Uterus (tissue), 4 donors: ENCODE measurements around the gene FZD7. TPM values are rescaled to one million over a fixed set of nuclear protein-coding genes. Genes with fewer than 3 reads are reported as not detected.

Source experiments
- DNase-seq, 2 donors: peaks; one replicate each; pipeline ENCODE4 v3.0.0-alpha.2; 2019 to 2020
- H3K27ac ChIP-seq, 2 donors: fragments of 200-600 bp; sonication (generic); 1 replicate in 1 of 2; 2 replicates in 1 of 2; pipeline ENCODE4 v1.5.1; 2016 to 2018
- H3K27me3 ChIP-seq, 2 donors: fragments of 200-600 bp; sonication (generic); one replicate each; pipeline ENCODE4 v1.5.1; 2018 to 2019; ENCODE audit warnings: control low read depth in 1 of 2
- H3K36me3 ChIP-seq, 2 donors: fragments of 200-600 bp; sonication (generic); one replicate each; pipeline ENCODE4 v1.5.1; 2019; ENCODE audit warnings: control low read depth in 1 of 2
- H3K4me1 ChIP-seq, 2 donors: fragments of 200-600 bp; sonication (generic); one replicate each; pipeline ENCODE4 v1.5.1; 2018 to 2019; ENCODE audit warnings: control low read depth in 1 of 2
- H3K4me3 ChIP-seq, 2 donors: fragments of 200-600 bp; sonication (generic); 1 replicate in 1 of 2; 2 replicates in 1 of 2; pipeline ENCODE4 v1.5.1; 2018 to 2019; ENCODE audit warnings: mild to moderate bottlenecking in 1 of 2
- H3K9me3 ChIP-seq, 2 donors: fragments of 200-600 bp; sonication (generic); one replicate each; pipeline ENCODE4 v1.5.1; 2019; ENCODE audit warnings: control low read depth in 1 of 2
- CTCF ChIP-seq, 4 experiments: fragments of 200-600 bp in 2 of 4; fragments of 450-650 bp in 2 of 4; sonication (generic) in 2 of 4; IDR thresholded peaks; one replicate each; pipeline ENCODE4 v1.5.1; 2016 to 2019; ENCODE audit warnings: antibody characterized with exemption in 4 of 4, mild to moderate bottlenecking in 2 of 4, moderate library complexity in 1 of 4
- POLR2A ChIP-seq, 2 donors: fragments of 450-650 bp; IDR thresholded peaks; one replicate each; pipeline ENCODE4 v1.6.1; 2016; ENCODE audit warnings: antibody characterized with exemption in 2 of 2, mild to moderate bottlenecking in 1 of 2, moderate library complexity in 1 of 2
- intact Hi-C: fragments of 100-400 bp; cut with DNase I; formaldehyde crosslinking; loops from one replicate; pipeline ENCODE4 v1.15.1; 2023; ENCODE audit warnings: low total_unique reads
- total RNA-seq, 4 donors: library from RNA; depleted of rRNA in 3 of 4; stranded (reverse); fragments of >200 nt in 3 of 4; gene quantifications; one replicate each; pipeline versions ENCODE4 v1.1.0 to v1.2.4, GENCODE V29; 2014 to 2023
- donor health status: DM: yes; HTN: yes; CAD: no.

The FZD7 gene
- total RNA-seq, 4 donors from 2014 or later, result 0.77 to 38.8 (median 20.0) TPM

DNA sequence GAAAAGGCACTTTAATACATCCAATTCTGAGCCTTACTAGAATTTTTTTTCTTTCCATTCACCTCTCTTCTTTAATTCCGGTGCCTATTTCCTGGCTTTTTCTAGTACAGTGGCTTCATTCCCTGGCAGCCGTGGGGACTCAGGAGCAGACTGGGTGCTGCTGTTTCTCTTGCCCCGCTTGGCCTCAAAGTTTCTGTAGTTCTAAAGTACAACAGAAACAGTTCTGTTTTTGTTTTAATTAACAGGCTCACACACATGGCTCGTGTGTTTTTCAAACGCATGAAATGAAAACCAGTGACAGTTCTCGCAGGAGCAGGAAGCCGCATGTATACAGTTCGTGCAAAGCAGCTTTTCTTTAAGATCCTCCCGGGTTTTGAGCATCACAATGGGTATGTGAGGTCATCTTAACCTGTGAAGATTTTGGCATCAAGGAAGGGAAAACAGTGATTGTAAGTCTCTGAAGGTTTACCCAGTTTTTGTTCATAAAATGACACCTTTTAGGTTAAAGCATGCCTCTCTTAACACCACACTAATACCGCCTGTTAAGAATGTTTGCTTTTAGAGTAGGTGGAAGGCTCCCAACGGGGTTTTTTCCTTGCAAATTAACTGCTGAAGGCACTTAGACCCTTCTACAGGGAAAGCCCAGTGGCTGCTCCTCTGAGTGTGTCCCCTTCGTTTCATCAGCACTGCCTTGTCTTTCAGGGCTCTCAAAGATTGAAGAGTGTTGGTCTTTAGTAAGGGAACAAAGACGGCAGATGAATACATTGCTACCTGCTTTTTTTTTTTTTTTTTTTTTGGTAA, 5.8 kb downstream of the FZD7 start:
- Histone ChIP-seq H3K4me1 (peaks cover 0 to 5% of the 10 kb centered on the region in 2 donors), H3K4me3 (peak overlapping the region in 1 of 2 donors; percentile 17), H3K9me3 (no peaks in the 10 kb centered on the region), H3K36me3 (no peaks in the 10 kb centered on the region), H3K27ac (peak overlapping the region; percentile 50 to 98), H3K27me3 (no peaks in the 10 kb centered on the region)
- no peak for DNase-seq
- no peak for TF ChIP-seq CTCF (IDR thresholded peaks at IDR 0.05)
- no peak for TF ChIP-seq POLR2A (IDR thresholded peaks at IDR 0.05)
- intact Hi-C loops, result no loop called here

DNA sequence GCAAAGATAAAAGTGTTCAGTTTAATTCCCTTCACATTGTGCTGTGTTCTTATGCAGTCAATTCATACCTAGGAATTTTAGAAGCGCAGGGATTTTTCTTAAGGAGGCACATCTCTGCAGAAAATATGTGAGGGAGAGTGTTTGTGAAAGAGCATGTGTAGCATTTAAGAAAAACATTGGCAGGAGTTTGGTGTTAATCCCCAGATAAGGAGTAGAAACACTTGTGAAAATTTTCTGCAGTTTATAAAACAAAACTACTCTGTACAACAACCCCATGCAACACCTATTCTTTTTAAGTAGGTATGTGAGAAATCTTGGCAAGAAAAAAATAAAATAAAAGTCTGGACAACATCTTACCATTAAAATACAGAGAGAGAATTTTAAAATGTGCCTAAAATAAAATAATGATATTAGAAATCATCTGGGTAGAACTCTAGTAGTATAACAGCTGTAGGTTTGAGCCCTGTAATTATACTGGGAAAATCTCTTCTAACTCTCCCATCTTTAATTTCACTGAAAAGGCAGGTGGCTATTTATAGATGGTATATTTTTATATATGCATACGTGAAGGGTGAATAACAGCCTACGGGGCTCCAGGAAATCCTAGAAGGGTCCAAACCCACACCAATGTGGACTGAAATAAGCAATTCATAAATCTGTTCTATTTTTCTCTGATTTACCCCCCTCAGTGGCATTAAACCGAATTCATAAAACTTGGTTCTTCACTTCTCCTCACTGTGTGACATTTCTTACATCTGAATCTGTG, 6.6 kb downstream of the FZD7 start:
- no peaks in the 10 kb centered on the region for H3K36me3 ChIP-seq

DNA sequence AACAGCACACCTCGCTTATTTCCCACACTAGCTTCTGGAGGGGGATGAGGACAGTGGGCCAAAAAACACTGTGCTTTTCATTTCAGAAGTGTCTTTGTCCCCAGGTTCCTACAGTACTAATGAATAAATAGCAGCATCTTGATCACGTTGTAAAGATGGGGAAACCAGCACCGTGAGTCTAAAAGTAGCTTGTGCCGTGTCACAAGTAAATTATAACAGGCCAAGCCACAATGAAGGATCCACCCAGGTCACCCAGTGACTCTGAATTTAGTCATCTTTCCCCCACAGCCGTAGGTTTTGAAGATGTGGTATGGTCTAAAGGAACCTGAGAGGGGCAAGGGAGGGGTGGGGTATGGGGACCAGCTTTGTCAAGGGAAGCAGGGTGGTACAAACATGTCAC, 8.8 kb downstream of the FZD7 start:
- TF ChIP-seq POLR2A (IDR thresholded peaks at IDR 0.05), result no peak
- TF ChIP-seq CTCF (IDR thresholded peaks at IDR 0.05), result no peak
- Histone ChIP-seq H3K4me1 (no peaks in the 10 kb centered on the region), H3K36me3 (no peaks in the 10 kb centered on the region), H3K27me3 (no peaks in the 10 kb centered on the region), H3K4me3 (no peak overlapping the region), H3K27ac (no peak overlapping the region), H3K9me3 (no peaks in the 10 kb centered on the region)
- no peak for DNase-seq
- intact Hi-C loops, result no loop called here

More for the DNA sequence above, 6.6 kb downstream of the FZD7 start:
- peak overlapping the region; percentile 50 to 98 for H3K27ac ChIP-seq
- no peak for DNase-seq
- intact Hi-C loops, result no loop called here
- H3K4me3 ChIP-seq, result no peak overlapping the region
- TF ChIP-seq CTCF (IDR thresholded peaks at IDR 0.05) (no peak), POLR2A (IDR thresholded peaks at IDR 0.05) (no peak)
- no peaks in the 10 kb centered on the region for H3K27me3 ChIP-seq
- H3K9me3 ChIP-seq, result no peaks in the 10 kb centered on the region
- peaks cover 0 to 5% of the 10 kb centered on the region in 2 donors for H3K4me1 ChIP-seq

DNA sequence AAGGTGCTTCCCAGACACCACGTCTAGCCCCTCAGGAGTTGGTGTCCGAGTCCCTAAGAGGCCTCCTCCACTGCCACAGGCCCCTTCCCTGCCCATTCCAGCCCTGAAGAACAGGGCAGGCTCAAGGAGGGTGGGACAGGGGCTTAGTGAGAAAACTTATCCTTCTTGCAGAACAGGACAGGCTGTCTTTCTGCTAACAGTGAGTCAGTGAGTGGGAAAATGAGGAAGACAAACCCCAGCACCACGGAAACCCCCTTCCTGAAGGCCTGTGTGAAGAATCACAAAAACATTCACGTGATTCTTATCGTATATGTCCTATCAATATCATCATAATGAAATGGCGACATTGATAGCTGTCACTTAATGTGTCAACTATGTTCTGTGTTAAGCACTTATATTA, 9.8 kb downstream of the FZD7 start:
- no peak for TF ChIP-seq CTCF (IDR thresholded peaks at IDR 0.05)
- no peak for TF ChIP-seq POLR2A (IDR thresholded peaks at IDR 0.05)
- H3K9me3 ChIP-seq, result no peaks in the 10 kb centered on the region
- no peaks in the 10 kb centered on the region for H3K4me1 ChIP-seq
- H3K36me3 ChIP-seq, result no peaks in the 10 kb centered on the region
- intact Hi-C loops, result no loop called here
- no peak for DNase-seq
- H3K27me3 ChIP-seq, result no peaks in the 10 kb centered on the region
- no peak overlapping the region for H3K4me3 ChIP-seq
- H3K27ac ChIP-seq, result no peak overlapping the region

DNA sequence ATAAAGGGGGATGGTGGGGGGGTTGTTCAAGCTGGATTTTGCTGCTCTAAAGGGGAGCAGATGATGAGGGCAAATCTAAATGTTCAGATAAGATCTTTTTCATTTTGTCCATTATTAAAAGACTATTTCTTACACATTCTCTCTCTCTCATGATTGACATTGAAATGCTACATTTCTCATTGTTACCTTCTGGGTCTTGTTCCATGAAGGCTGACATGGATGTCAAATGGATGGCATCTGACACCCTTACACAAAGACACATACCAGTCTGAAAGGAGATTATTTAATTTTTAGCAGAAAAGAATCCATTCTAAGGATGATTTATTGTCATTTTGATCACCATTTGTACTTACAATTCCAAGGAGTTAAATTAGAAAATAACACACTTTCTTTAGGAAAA, 11.1 kb downstream of the FZD7 start:
- DNase-seq, result no peak
- no peaks in the 10 kb centered on the region for H3K9me3 ChIP-seq
- TF ChIP-seq CTCF (IDR thresholded peaks at IDR 0.05), result no peak
- intact Hi-C loops, result no loop called here
- H3K27ac ChIP-seq, result no peak overlapping the region
- H3K27me3 ChIP-seq, result no peaks in the 10 kb centered on the region
- H3K4me3 ChIP-seq, result no peak overlapping the region
- H3K36me3 ChIP-seq, result no peaks in the 10 kb centered on the region
- H3K4me1 ChIP-seq, result no peaks in the 10 kb centered on the region
